Stimulated activated CD4-positive, alpha-beta T cell treated with anti-CD3 and anti-CD28 coated beads, TNF-alpha, amount 100 ng/mL, for 1 hour (primary cell): ENCODE measurements around the gene ELOA.
"Not testable (repeated sequence)": the region's sequence is repeated elsewhere in the genome, so short reads cannot be mapped to it uniquely, and the experiment has no call there.

ENCODE experiments used
- DNase-seq, 3 donors: peaks; one replicate each; pipeline ENCODE4 v3.0.0-alpha.2; 2020; ENCODE audit warnings: low read depth in 3 of 3, low spot score in 1 of 3

ELOA gene

GRCh38 chr1:23743287-23744152 is at the start of gene ELOA:
ELOA (plus strand) TSS chr1:23743471; CDS start chr1:23743504, 33 bp downstream.
- DNase-seq: peak; percentile 19 to 67 (median 50)

- DNase-seq: no peak
Observed at GRCh38 chr1:23693599-23693998, 49.7 kb upstream of the ELOA start.

- DNase-seq: no peak
Observed at GRCh38 chr1:23694371-23694770, 48.9 kb upstream of the ELOA start.

GRCh38 chr1:23695667-23696066 is 47.6 kb upstream of the ELOA start:
- no peak for DNase-seq

GRCh38 chr1:23696335-23696989 is 46.8 kb upstream of the ELOA start:
- no peak for DNase-seq

- no peak for DNase-seq
Observed at GRCh38 chr1:23698466-23698865, 44.8 kb upstream of the ELOA start.

GRCh38 chr1:23699280-23700179 is 43.7 kb upstream of the ELOA start:
- no peak for DNase-seq

- no peak for DNase-seq
Observed at GRCh38 chr1:23701310-23701709, 42.0 kb upstream of the ELOA start.

- DNase-seq: no peak
Observed at GRCh38 chr1:23701996-23702395, 41.3 kb upstream of the ELOA start.

- no peak for DNase-seq
Observed at GRCh38 chr1:23704834-23705495, 38.3 kb upstream of the ELOA start.

GRCh38 chr1:23709229-23709628 is 34.0 kb upstream of the ELOA start:
- no peak for DNase-seq

- DNase-seq: no peak
Observed at GRCh38 chr1:23718482-23718881, 24.8 kb upstream of the ELOA start.

GRCh38 chr1:23719162-23719820 is 24.0 kb upstream of the ELOA start:
- DNase-seq: no peak

GRCh38 chr1:23720256-23720995 is 22.8 kb upstream of the ELOA start:
- no peak for DNase-seq

- DNase-seq: no peak
Observed at GRCh38 chr1:23722652-23723051, 20.6 kb upstream of the ELOA start.

- no peak for DNase-seq
Observed at GRCh38 chr1:23726686-23727085, 16.6 kb upstream of the ELOA start.

- DNase-seq: no peak
Observed at GRCh38 chr1:23727362-23727811, 15.9 kb upstream of the ELOA start.

- DNase-seq: no peak
Observed at GRCh38 chr1:23732363-23733224, 10.7 kb upstream of the ELOA start.

GRCh38 chr1:23733281-23733680 is 10.0 kb upstream of the ELOA start:
- DNase-seq: not testable (repeated sequence)
